A673 (cell line): ENCODE measurements around the gene ZNF362.

Experiments used
- CTCF ChIP-seq: fragments of 300-800, 200-600 bp; sonication (generic); conservative IDR thresholded peaks from 2 replicates; pipeline ENCODE4 v1.5.1; 2017; ENCODE audit warnings: low read depth, mild to moderate bottlenecking, antibody characterized with exemption, low read length, moderate library complexity, mixed read lengths
- EZH2 ChIP-seq: fragments of 200-600 bp; sonication (generic); IDR thresholded peaks from 2 replicates; pipeline ENCODE4 v1.6.1; 2017; ENCODE audit warnings: borderline replicate concordance, low read depth, mild to moderate bottlenecking, mixed read lengths, antibody characterized with exemption, low read length; ENCODE audit not compliant: poor library complexity, severe bottlenecking

- no peak for TF ChIP-seq CTCF
- TF ChIP-seq EZH2, result no peak
Measured at GRCh38 chr1:33335020-33335419, 78.7 kb downstream of the ZNF362 start.
